ENCODE measurements around the gene TRAPPC1.

DNA sequence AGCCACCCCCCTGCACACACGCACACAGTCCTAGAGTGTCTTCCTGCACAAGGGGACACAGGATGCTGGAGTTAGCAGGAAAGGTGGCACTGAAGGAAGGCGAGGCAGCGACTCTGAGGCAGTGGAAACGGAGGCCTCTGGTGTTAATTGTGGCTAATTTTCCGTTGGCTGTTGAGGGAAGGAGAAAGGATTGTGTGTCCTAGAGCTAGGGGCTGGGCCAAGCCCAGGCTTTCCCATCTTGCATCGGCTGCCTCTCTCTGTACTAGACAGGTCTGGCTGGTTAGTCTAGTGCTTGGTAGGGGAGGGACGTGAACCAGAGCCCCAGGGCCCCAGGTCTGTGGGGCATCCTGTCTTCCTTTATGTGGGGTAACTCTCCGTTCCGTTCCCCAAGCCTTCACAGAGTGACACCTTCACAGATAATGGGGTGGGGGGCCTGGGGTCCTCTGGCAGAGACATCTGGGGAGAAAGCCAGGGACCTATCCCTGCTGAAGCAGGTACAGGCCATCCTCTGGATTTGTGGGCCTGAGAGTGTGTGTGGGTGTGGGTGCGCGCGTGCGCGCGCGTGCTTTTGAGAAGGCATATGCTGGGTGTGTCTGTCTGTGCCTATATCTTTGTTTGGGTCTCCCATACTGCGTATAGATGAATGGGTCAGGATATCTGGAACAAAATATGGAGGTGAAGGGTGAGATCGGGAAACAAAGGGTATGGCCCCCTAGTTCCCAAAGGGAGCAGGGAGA is 43.4 kb downstream of the TRAPPC1 start, which contains the start of gene CHD3:
- TF ChIP-seq, protein P1, sequence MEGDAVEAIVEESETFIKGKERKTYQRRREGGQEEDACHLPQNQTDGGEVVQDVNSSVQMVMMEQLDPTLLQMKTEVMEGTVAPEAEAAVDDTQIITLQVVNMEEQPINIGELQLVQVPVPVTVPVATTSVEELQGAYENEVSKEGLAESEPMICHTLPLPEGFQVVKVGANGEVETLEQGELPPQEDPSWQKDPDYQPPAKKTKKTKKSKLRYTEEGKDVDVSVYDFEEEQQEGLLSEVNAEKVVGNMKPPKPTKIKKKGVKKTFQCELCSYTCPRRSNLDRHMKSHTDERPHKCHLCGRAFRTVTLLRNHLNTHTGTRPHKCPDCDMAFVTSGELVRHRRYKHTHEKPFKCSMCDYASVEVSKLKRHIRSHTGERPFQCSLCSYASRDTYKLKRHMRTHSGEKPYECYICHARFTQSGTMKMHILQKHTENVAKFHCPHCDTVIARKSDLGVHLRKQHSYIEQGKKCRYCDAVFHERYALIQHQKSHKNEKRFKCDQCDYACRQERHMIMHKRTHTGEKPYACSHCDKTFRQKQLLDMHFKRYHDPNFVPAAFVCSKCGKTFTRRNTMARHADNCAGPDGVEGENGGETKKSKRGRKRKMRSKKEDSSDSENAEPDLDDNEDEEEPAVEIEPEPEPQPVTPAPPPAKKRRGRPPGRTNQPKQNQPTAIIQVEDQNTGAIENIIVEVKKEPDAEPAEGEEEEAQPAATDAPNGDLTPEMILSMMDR (conservative IDR thresholded peaks at IDR 0.05; ENCODE audit: low read depth, low read length): no peak
- no peak for TF ChIP-seq EZH2 (IDR thresholded peaks at IDR 0.05; ENCODE audit: low read length, unreplicated experiment)
- no peak for TF ChIP-seq EZH2phosphoT487 (IDR thresholded peaks at IDR 0.05; ENCODE audit: borderline replicate concordance, low read length)
